Sigmoid colon (tissue), 7 donors: Measurements from ENCODE around the gene TAGLN. TPM values are rescaled to one million over a fixed set of nuclear protein-coding genes. Genes with fewer than 3 reads are reported as not detected.

Experiments
- DNase-seq: peaks from one replicate; pipeline ENCODE4 v3.0.0-alpha.2; 2019
- H3K27ac ChIP-seq, 4 donors: fragments of 200-600 bp; sonication (generic); one replicate each; pipeline ENCODE4 v1.5.1; 2016 to 2019; ENCODE audit warnings: mild to moderate bottlenecking in 1 of 4
- H3K27me3 ChIP-seq, 3 donors: fragments of 200-600 bp; sonication (generic); one replicate each; pipeline ENCODE4 v1.5.1; 2019; ENCODE audit warnings: mild to moderate bottlenecking in 1 of 3
- H3K36me3 ChIP-seq, 4 donors: fragments of 200-600 bp; sonication (generic); one replicate each; pipeline ENCODE4 v1.5.1; 2016 to 2019
- H3K4me1 ChIP-seq, 4 donors: fragments of 200-600 bp; sonication (generic); one replicate each; pipeline ENCODE4 v1.5.1; 2017 to 2019
- H3K4me3 ChIP-seq, 4 donors: fragments of 200-600 bp; sonication (generic); one replicate each; pipeline ENCODE4 v1.5.1; 2017 to 2019; ENCODE audit warnings: mild to moderate bottlenecking in 2 of 4, moderate library complexity in 1 of 4
- H3K9me3 ChIP-seq, 4 donors: fragments of 200-600 bp in 3 of 4; sonication (generic) in 3 of 4; one replicate each; pipeline versions ENCODE4 v1.5.1 to v1.6.1; 2013 to 2019
- EP300 ChIP-seq, 4 donors: sonication (generic); formaldehyde crosslinking; IDR thresholded peaks; one replicate each; pipeline ENCODE4 v1.6.1; 2017; ENCODE audit warnings: antibody characterized with exemption in 4 of 4
- POLR2A ChIP-seq, 2 donors: fragments of 450-650 bp; IDR thresholded peaks; one replicate each; pipeline ENCODE4 v1.6.1; 2016; ENCODE audit warnings: antibody characterized with exemption in 2 of 2, mild to moderate bottlenecking in 2 of 2, moderate library complexity in 2 of 2
- POLR2AphosphoS5 ChIP-seq, 4 donors: sonication (generic); formaldehyde crosslinking; IDR thresholded peaks; one replicate each; pipeline ENCODE4 v1.6.1; 2017; ENCODE audit warnings: antibody characterized with exemption in 4 of 4
- WGBS, 2 donors: extraction: QIAGEN DNeasy Blood & Tissue Kit; methylation state at CpG; one replicate each; pipeline ENCODE4 v1.1.7; 2013; 5-methylcytosine and 5-hydroxymethylcytosine counted together
- intact Hi-C: fragments of 100-400 bp; cut with DNase I; formaldehyde crosslinking; loops from one replicate; pipeline ENCODE4 v1.15.1; 2023
- polyA plus RNA-seq, 3 donors: library from polyadenylated mRNA; stranded (reverse); fragments of 200-250 nt; gene quantifications; one replicate each; pipeline ENCODE4 v1.2.3, GENCODE V29; 2013
- total RNA-seq, 4 donors: library from RNA; depleted of rRNA; stranded (reverse); fragments of >200 nt; gene quantifications; one replicate each; pipeline ENCODE4 v1.1.0, GENCODE V29; 2016
- TF ChIP-seq, protein P1 (sequence below), 4 experiments: fragments of 450-650 bp in 3 of 4; fragments of 200-600 bp in 1 of 4; IDR thresholded peaks; one replicate each; pipeline ENCODE4 v1.5.1; 2016 to 2019; ENCODE audit warnings: antibody characterized with exemption in 4 of 4, mild to moderate bottlenecking in 3 of 4, moderate library complexity in 2 of 4
- donor health status: healthy with polysubstance abuse.
- donor health status: Bipolar disorder and iron deficiency.
- donor health status: healthy.

The TAGLN gene
- total and polyA plus RNA-seq, 7 donors, result 112 to 14,048 (median 6,854) TPM

GRCh38 chr11:117222991-117223740 lies 24.0 kb downstream of the TAGLN start:
- Histone ChIP-seq H3K4me3 (no peak overlapping the region), H3K27me3 (no peaks in the 10 kb centered on the region), H3K9me3 (no peaks in the 10 kb centered on the region), H3K4me1 (peaks cover 0 to 83% (median 79%) of the 10 kb centered on the region in 4 donors), H3K36me3 (peaks cover 8 to 46% (median 20%) of the 10 kb centered on the region in 4 donors), H3K27ac (peak overlapping the region; percentile 89 to 95 (median 91))
- DNase-seq, result peak; percentile 66
- intact Hi-C loops, result loop anchor here (1.0 kb wide), 1 partner anchor 25 kb away; no protein-coding TSS in a partner anchor
- 94% methylated on average over 14 of the region's 14 CpGs for WGBS, 2 donors
- no peak for TF ChIP-seq POLR2AphosphoS5 (IDR thresholded peaks at IDR 0.05)
- no peak for TF ChIP-seq EP300 (IDR thresholded peaks at IDR 0.05)
- TF ChIP-seq, protein P1, sequence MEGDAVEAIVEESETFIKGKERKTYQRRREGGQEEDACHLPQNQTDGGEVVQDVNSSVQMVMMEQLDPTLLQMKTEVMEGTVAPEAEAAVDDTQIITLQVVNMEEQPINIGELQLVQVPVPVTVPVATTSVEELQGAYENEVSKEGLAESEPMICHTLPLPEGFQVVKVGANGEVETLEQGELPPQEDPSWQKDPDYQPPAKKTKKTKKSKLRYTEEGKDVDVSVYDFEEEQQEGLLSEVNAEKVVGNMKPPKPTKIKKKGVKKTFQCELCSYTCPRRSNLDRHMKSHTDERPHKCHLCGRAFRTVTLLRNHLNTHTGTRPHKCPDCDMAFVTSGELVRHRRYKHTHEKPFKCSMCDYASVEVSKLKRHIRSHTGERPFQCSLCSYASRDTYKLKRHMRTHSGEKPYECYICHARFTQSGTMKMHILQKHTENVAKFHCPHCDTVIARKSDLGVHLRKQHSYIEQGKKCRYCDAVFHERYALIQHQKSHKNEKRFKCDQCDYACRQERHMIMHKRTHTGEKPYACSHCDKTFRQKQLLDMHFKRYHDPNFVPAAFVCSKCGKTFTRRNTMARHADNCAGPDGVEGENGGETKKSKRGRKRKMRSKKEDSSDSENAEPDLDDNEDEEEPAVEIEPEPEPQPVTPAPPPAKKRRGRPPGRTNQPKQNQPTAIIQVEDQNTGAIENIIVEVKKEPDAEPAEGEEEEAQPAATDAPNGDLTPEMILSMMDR (IDR thresholded peaks at IDR 0.05), result no peak
- TF ChIP-seq POLR2A (IDR thresholded peaks at IDR 0.05), result no peak

DNA sequence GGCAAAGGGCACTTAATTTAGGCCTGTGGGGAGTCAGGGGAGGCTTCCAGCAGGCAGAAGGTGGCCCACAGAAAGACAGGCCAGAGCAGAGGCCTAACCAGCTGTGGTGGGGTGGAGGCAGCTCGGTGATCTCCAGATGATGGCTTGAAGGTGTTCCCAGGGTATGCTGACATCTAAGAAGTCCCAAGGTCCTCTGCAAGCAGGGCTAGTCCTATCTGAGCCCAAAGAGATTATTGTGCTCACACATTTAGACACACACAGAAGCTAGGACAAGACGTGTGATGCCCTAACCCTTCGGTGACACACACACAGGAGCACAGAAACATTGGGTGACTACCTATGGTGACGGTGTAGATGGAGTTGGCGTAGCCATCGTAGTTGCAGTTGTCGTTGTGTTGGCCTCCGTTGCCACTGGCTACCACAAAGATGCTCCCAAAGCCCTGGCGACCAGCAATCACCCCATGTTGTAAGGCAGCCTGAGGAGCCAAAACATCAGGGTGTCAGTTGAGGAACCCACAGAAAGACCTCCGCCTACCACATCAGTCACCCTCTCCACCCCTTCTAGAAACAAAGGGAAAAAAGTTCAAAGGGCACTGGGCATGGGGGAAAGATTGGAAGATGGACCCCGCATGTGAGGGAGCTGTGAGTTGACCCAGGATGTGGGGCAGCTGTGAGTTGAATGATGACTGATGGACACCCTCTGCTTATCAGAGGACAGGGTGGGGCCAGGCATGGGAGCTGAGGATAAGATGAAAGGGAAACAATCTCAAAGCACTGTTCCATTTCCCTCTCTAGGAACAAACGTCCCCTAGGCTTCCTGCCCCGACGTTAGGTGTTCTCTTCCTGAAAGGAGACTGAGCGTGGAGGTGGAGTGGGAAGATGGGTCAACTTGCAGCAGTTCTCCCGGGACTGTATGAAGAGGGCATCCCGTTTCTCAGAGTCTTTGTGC lies 24.8 kb downstream of the TAGLN start:
- peak; percentile 60 for DNase-seq
- Histone ChIP-seq H3K27me3 (no peaks in the 10 kb centered on the region), H3K36me3 (peaks cover 14 to 47% (median 25%) of the 10 kb centered on the region in 4 donors), H3K9me3 (no peaks in the 10 kb centered on the region), H3K4me1 (peaks cover 0 to 74% (median 70%) of the 10 kb centered on the region in 4 donors), H3K4me3 (no peak overlapping the region), H3K27ac (peak overlapping the region; percentile 89 to 95 (median 91))
- WGBS, 2 donors, result 66 to 80% methylated on average over 17 of the region's 17 CpGs
- intact Hi-C loops, result loop anchor here (2.0 kb wide), 1 partner anchor 125 kb away; the partner anchor contains the start of gene SIK3
- TF ChIP-seq, protein P1 (IDR thresholded peaks at IDR 0.05), result no peak

- WGBS, 2 donors, result 93 to 95% methylated on average over 9 of the region's 9 CpGs
- no peaks in the 10 kb centered on the region for H3K27me3 ChIP-seq
- no peak overlapping the region for H3K4me3 ChIP-seq
- H3K9me3 ChIP-seq, result no peaks in the 10 kb centered on the region
- intact Hi-C loops, result loop anchor here (2.0 to 5.0 kb wide), 4 partner anchors 45 to 438 kb away; partner anchors contain the start of genes SIK3 and ZPR1
- H3K27ac ChIP-seq, result peak overlapping the region; percentile 33 to 95 (median 91)
- TF ChIP-seq EP300 (IDR thresholded peaks at IDR 0.05) (no peak), POLR2AphosphoS5 (IDR thresholded peaks at IDR 0.05) (no peak), POLR2A (IDR thresholded peaks at IDR 0.05) (no peak)
- TF ChIP-seq, protein P1 (IDR thresholded peaks at IDR 0.05), result no peak
- DNase-seq, result peak; percentile 58
- H3K4me1 ChIP-seq, result peaks cover 0 to 72% (median 64%) of the 10 kb centered on the region in 4 donors
- peaks cover 19 to 52% (median 33%) of the 10 kb centered on the region in 4 donors for H3K36me3 ChIP-seq
Measured at GRCh38 chr11:117225553-117226170, 26.5 kb downstream of the TAGLN start.
